Endothelial cell of coronary artery (primary cell): Measurements from ENCODE around the gene KCNIP2. TPM values are rescaled to one million over a fixed set of nuclear protein-coding genes. Genes with fewer than 3 reads are reported as not detected.

ENCODE experiments used
- total RNA-seq: library from RNA; depleted of rRNA; stranded (reverse); fragments of >200 nt; gene quantifications from 2 replicates; pipeline ENCODE4 v1.2.3, GENCODE V29; 2014

Gene KCNIP2
- 0.27 and 0.75 TPM in 2 replicates for total RNA-seq

GRCh38 chr10:101843032-101844021 lies at the start of gene KCNIP2:
Gene KCNIP2, minus strand, starts transcription at chr10:101843800. Its CDS starts 232 bp downstream, at chr10:101843568.

GRCh38 chr10:101818119-101818871 lies 25.3 kb downstream of the KCNIP2 start, which contains the start of gene OGA:
Gene OGA, minus strand, starts transcription at chr10:101818444. Its CDS starts 422 bp downstream, at chr10:101818022.

GRCh38 chr10:101782811-101783735 lies 60.5 kb downstream of the KCNIP2 start, which contains the start of gene NPM3:
Gene NPM3, minus strand, starts transcription at chr10:101783446. Its CDS starts 56 bp downstream, at chr10:101783390.

Other genes starting within 250 kb of the KCNIP2 start
- gene FBXW4, start 148.6 kb downstream of the KCNIP2 start, total RNA-seq = 22.9 and 33.6 TPM in 2 replicates
- gene FGF8, start 67.7 kb downstream of the KCNIP2 start, total RNA-seq = not detected in 2 replicates
- 130 and 156 TPM in 2 replicates for gene NPM3, start 60.4 kb downstream of the KCNIP2 start, total RNA-seq
- gene OGA, start 25.4 kb downstream of the KCNIP2 start, total RNA-seq = 84.1 and 111 TPM in 2 replicates
- 6.6 and 8.8 TPM in 2 replicates for gene ARMH3, start 212.4 kb upstream of the KCNIP2 start, total RNA-seq
- 26.4 and 31.1 TPM in 2 replicates for gene HPS6, start 221.5 kb upstream of the KCNIP2 start, total RNA-seq